B cell (primary cell): ENCODE measurements around the gene CNST. TPM values are rescaled to one million over a fixed set of nuclear protein-coding genes. Genes with fewer than 3 reads are reported as not detected.

Experiments used
- ATAC-seq: fragments of 200-7000 bp; cut with Tn5 transposase; one replicate; pipeline ENCODE4 v1.10.0; 2021; ENCODE audit warnings: low read depth, mild to moderate bottlenecking, moderate number of reproducible peaks, moderate library complexity
- CTCF ChIA-PET: fragments of 350-600 bp; sonication (Branson Sonifier 250); formaldehyde crosslinking; loops from one replicate; lab custom pipeline; 2021; ENCODE audit warnings: antibody characterized with exemption, inconsistent platforms; lab: Charles Lee
- POLR2A ChIA-PET: fragments of 350-600 bp; sonication (Branson Sonifier 250); formaldehyde crosslinking; loops from one replicate; lab custom pipeline; 2021; ENCODE audit warnings: antibody characterized with exemption; lab: Charles Lee
- DNase-seq: peaks from one replicate; pipeline ENCODE4 v3.0.0; 2013
- H2AFZ ChIP-seq: 2 replicates; pipeline ENCODE4 v1.6.1; 2012; ENCODE audit warnings: mild to moderate bottlenecking, low read depth, low read length; ENCODE audit not compliant: insufficient read depth, poor library complexity, severe bottlenecking
- H3K27ac ChIP-seq, 2 donors: 1 replicate in 1 of 2; 2 replicates in 1 of 2; pipeline ENCODE4 v1.5.1; 2012 to 2013; ENCODE audit warnings: low read length in 2 of 2, mild to moderate bottlenecking in 2 of 2, moderate library complexity in 1 of 2
- H3K27me3 ChIP-seq, 4 experiments: fragments of 200-600 bp in 1 of 4; sonication (generic) in 1 of 4; replicated peaks in 1 of 4; 1 replicate in 2 of 4; 2 replicates in 2 of 4; pipeline versions ENCODE4 v1.6.1 to v1.7.0; 2013 to 2016; ENCODE audit warnings: low read length in 3 of 4, mild to moderate bottlenecking in 2 of 4, mixed read lengths in 1 of 4, moderate library complexity in 1 of 4; ENCODE audit not compliant: insufficient read depth in 4 of 4, control insufficient read depth in 3 of 4; ENCODE audit errors: control extremely low read depth in 1 of 4
- H3K36me3 ChIP-seq, 2 experiments: replicated peaks in 1 of 2; 1 replicate in 1 of 2; 2 replicates in 1 of 2; pipeline versions ENCODE4 v1.6.1 to v1.7.1; 2013; ENCODE audit warnings: low read length in 1 of 2; ENCODE audit not compliant: insufficient read depth in 2 of 2, control insufficient read depth in 1 of 2; ENCODE audit errors: control extremely low read depth in 1 of 2, extremely low read depth in 1 of 2
- H3K4me1 ChIP-seq, 2 donors: fragments of 200-600 bp in 1 of 2; sonication (generic) in 1 of 2; 1 replicate in 1 of 2; 2 replicates in 1 of 2; pipeline versions ENCODE4 v1.5.1 to v1.6.1; 2013 to 2017; ENCODE audit warnings: low read length in 2 of 2; ENCODE audit not compliant: control insufficient read depth in 2 of 2, insufficient read depth in 2 of 2
- H3K4me2 ChIP-seq: replicated peaks from 2 replicates; pipeline ENCODE3; 2012; ENCODE audit warnings: mild to moderate bottlenecking, low read depth, low read length; ENCODE audit not compliant: poor library complexity, severe bottlenecking
- H3K4me3 ChIP-seq, 5 experiments: fragments of 200-600 bp in 1 of 5; sonication (generic) in 1 of 5; 1 replicate in 3 of 5; 2 replicates in 2 of 5; pipeline versions ENCODE4 v1.5.1 to v1.7.0; 2011 to 2016; ENCODE audit warnings: low read length in 4 of 5, mild to moderate bottlenecking in 4 of 5, low read depth in 2 of 5, control low read depth in 1 of 5, moderate library complexity in 1 of 5; ENCODE audit not compliant: insufficient read depth in 1 of 5; ENCODE audit errors: control extremely low read depth in 1 of 5, extremely low read depth in 1 of 5
- H3K79me2 ChIP-seq: fragments of 200-600 bp; sonication (generic); one replicate; pipeline ENCODE4 v1.6.0; 2016; ENCODE audit warnings: low read length; ENCODE audit not compliant: control insufficient read depth, insufficient read depth
- H3K9ac ChIP-seq: fragments of 200-600 bp; sonication (generic); 2 replicates; pipeline ENCODE4 v1.6.1; 2017; ENCODE audit warnings: mild to moderate bottlenecking, low read length, moderate library complexity
- H3K9me3 ChIP-seq, 3 donors: one replicate each; pipeline versions ENCODE4 v1.6.1 to v1.7.1; 2013; ENCODE audit warnings: low read length in 2 of 3; ENCODE audit not compliant: control insufficient read depth in 2 of 3, insufficient read depth in 1 of 3; ENCODE audit errors: control extremely low read depth in 1 of 3
- H4K20me1 ChIP-seq: 2 replicates; pipeline ENCODE4 v1.6.0; 2012; ENCODE audit warnings: mild to moderate bottlenecking, low read length; ENCODE audit not compliant: insufficient read depth, control insufficient read depth, poor library complexity, severe bottlenecking
- H3K27ac Mint-ChIP-seq: one replicate; pipeline ENCODE4 v1.8.0; 2021; ENCODE audit warnings: mixed read lengths
- H3K27me3 Mint-ChIP-seq: one replicate; pipeline ENCODE4 v1.8.0; 2021; ENCODE audit warnings: mixed read lengths
- H3K4me1 Mint-ChIP-seq: one replicate; pipeline ENCODE4 v1.8.0; 2021; ENCODE audit warnings: mixed read lengths
- H3K4me3 Mint-ChIP-seq: one replicate; pipeline ENCODE4 v1.8.0; 2021; ENCODE audit warnings: mixed read lengths
- H3K9me3 Mint-ChIP-seq: one replicate; pipeline ENCODE4 v1.8.0; 2022; ENCODE audit warnings: mixed read lengths; ENCODE audit not compliant: insufficient read depth
- CTCF ChIP-seq: fragments of 200-600 bp; IDR thresholded peaks from one replicate; pipeline ENCODE4 v1.8.0; 2022; ENCODE audit warnings: antibody characterized with exemption, mild to moderate bottlenecking
- EZH2 ChIP-seq: IDR thresholded peaks from 2 replicates; pipeline ENCODE4 v1.6.1; 2012; ENCODE audit warnings: borderline replicate concordance, low read depth, mild to moderate bottlenecking, moderate library complexity, low read length; ENCODE audit not compliant: insufficient read depth, poor library complexity, severe bottlenecking
- WGBS: methylation state at CpG from one replicate; pipeline ENCODE4 v1.1.5; 2013; ENCODE audit warnings: missing lambda C conversion rate; ENCODE audit not compliant: insufficient coverage; 5-methylcytosine and 5-hydroxymethylcytosine counted together
- intact Hi-C: fragments of 100-400 bp; cut with micrococcal nuclease; formaldehyde crosslinking; loops from one replicate; pipeline ENCODE4 v1.10.0; 2022
- polyA plus RNA-seq: library from polyadenylated mRNA; depleted of rRNA; stranded (reverse); fragments of >200 nt; gene quantifications from 2 replicates; pipeline ENCODE4 v1.2.3, GENCODE V29; 2012
- total RNA-seq, 2 donors: library from RNA; stranded (reverse); fragments of 120-200 nt in 1 of 2; gene quantifications; 1 replicate in 1 of 2; 2 replicates in 1 of 2; pipeline versions ENCODE4 v1.2.3 to v1.2.4, GENCODE V29; 2013 to 2022

Gene CNST
- total and polyA plus RNA-seq, 2 donors (not counting 1 experiment from before 2014, with no cell fraction given), result 26.9 to 54.0 TPM

DNA sequence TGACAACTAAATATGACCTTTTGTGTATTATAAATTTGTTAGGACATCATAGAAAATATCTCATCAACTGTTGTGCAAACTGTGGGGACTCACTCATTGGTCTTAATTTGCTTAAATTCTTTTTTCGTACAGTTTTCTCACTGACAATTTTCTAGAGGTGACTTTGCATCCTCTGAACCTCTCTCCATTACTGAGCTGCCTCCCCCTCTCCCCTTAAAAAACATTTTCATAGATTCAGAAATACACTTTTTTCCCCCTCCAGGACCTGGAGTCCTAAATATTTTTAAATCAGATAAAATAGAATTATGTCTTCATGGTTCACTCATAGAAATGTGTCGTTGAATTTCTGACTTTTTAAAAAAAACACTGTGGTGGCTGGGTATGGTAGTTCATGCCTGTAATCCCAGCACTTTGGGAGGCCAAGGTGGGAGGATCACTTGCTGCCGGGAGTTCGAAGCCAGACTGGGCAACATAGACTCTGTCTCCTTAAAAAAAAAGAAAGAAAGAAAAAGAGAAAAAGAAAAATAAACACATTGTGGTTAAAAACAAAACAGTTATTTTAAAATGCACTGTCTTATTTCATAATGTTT is 1.5 kb downstream of the CNST start:
- Histone ChIP-seq H2AFZ (peak overlapping the region; percentile 93), H3K4me2 (peak overlapping the region; percentile 87), H3K79me2 (peaks cover 95% of the 10 kb centered on the region), H3K4me3 (peak overlapping the region in 4 of 5 experiments; percentile 91 to 100 (median 97)), H3K27me3 (no peaks in the 10 kb centered on the region), H3K9ac (peak overlapping the region; percentile 94), H4K20me1 (peaks cover 15% of the 10 kb centered on the region), H3K27ac (peak overlapping the region in 1 of 2 donors; percentile 95), H3K4me1 (peaks cover 64 to 68% of the 10 kb centered on the region in 2 donors), H3K9me3 (peaks cover 0 to 10% (median 3%) of the 10 kb centered on the region in 3 donors), H3K36me3 (peaks cover 0 to 2% of the 10 kb centered on the region in 2 experiments)
- no peak for ATAC-seq
- WGBS, result 0% methylated on average over 1 of the region's 4 CpGs
- Mint-ChIP-seq H3K27me3 (no peaks in the 10 kb centered on the region), H3K9me3 (peaks cover 2% of the 10 kb centered on the region), H3K27ac (peak overlapping the region; percentile 94), H3K4me3 (peak overlapping the region; percentile 98), H3K4me1 (peaks cover 58% of the 10 kb centered on the region)
- POLR2A ChIA-PET, result interaction anchor here (0.6 to 0.7 kb wide), 2 partner anchors 26 to 124 kb away, joined by 3 read pairs; no protein-coding TSS in a partner anchor
- CTCF ChIA-PET, result interaction anchor here (1.6 kb wide), 1 partner anchor 121 kb away, joined by 5 read pairs; no protein-coding TSS in a partner anchor
- intact Hi-C loops, result loop anchor here (2.0 to 5.0 kb wide), 5 partner anchors 130 to 910 kb away; no protein-coding TSS in a partner anchor
- no peak for DNase-seq
- TF ChIP-seq CTCF (no peak), EZH2 (no peak)
